Neutrophil (primary cell): ENCODE measurements around the gene SLC66A1.

Experiments
- H3K27ac ChIP-seq: fragments of 200-600 bp; sonication (generic); 2 replicates; pipeline ENCODE4 v1.5.1; 2016; ENCODE audit warnings: mild to moderate bottlenecking, moderate library complexity
- H3K27me3 ChIP-seq: fragments of 200-600 bp; sonication (generic); 2 replicates; pipeline ENCODE4 v1.6.0; 2016; ENCODE audit warnings: mild to moderate bottlenecking
- H3K36me3 ChIP-seq: fragments of 200-600 bp; sonication (generic); 2 replicates; pipeline ENCODE4 v1.5.1; 2017
- H3K4me1 ChIP-seq, 2 experiments: fragments of 200-600 bp in 1 of 2; sonication (generic) in 1 of 2; 1 replicate in 1 of 2; 2 replicates in 1 of 2; pipeline versions ENCODE4 v1.5.1 to v1.6.1; 2013 to 2016; ENCODE audit warnings: low read depth in 1 of 2, low read length in 1 of 2, mild to moderate bottlenecking in 1 of 2, moderate library complexity in 1 of 2; ENCODE audit not compliant: control insufficient read depth in 1 of 2, insufficient read depth in 1 of 2
- H3K4me3 ChIP-seq, 2 experiments: fragments of 200-600 bp in 1 of 2; sonication (generic) in 1 of 2; 1 replicate in 1 of 2; 2 replicates in 1 of 2; pipeline ENCODE4 v1.5.1; 2013 to 2016; ENCODE audit warnings: low read depth in 1 of 2, low read length in 1 of 2, mild to moderate bottlenecking in 1 of 2, moderate library complexity in 1 of 2
- H3K9me3 ChIP-seq: fragments of 200-600 bp; sonication (generic); 2 replicates; pipeline ENCODE4 v1.5.1; 2016
- CTCF ChIP-seq: fragments of 200-600 bp; sonication (generic); IDR thresholded peaks from 2 replicates; pipeline ENCODE4 v1.5.1; 2016; ENCODE audit warnings: antibody characterized with exemption

SLC66A1 gene

DNA sequence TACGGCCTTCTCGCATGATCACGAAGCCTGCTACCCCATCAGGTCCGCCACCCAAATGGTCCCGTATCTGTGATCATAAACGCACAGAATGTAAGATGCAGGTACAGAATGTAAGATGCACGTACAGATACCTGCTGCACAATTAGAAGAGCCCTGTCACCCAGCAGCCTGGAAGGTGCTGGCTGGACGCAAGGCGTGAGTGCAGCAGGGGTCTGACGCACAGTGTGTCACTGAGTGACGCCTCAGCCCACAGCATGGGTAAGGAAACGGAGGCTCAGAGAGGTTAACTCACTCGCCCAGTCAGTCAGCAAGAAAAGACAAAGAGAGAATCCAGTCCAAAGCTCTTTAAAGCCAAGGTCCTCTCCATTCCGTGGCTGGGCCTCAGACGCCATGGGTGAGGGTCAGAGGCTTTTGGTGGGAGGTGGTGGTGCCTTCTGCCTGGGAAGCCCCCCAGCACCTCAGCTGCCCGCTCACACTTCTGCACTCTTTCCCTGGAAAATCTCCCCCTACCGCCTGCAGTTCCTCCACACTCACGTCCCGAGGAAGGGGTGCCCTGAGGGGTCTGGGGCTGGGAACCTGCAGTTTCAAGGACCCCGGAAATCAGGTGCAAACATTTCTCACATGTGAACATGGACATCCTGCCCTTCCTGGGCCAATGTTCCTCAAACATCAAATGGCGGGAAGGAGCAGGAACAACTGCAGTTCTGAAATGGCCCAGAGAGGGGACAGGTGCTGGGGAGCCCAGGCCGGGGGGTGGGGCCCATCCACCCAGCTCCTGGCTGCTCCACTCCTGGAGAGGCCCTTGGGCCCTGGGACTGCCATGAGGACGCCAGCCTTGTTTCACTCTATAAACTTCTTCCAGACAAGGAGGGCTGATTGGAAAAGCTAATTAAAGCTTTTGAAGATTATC, 59.4 kb downstream of the SLC66A1 start:
- peaks cover 47 to 49% of the 10 kb centered on the region in 2 experiments for H3K4me1 ChIP-seq
- H3K4me3 ChIP-seq = no peak overlapping the region
- H3K27me3 ChIP-seq = no peaks in the 10 kb centered on the region
- peak overlapping the region; percentile 76 for H3K27ac ChIP-seq
- H3K9me3 ChIP-seq = no peaks in the 10 kb centered on the region
- H3K36me3 ChIP-seq = peaks cover 41% of the 10 kb centered on the region
- TF ChIP-seq CTCF = no peak

GRCh38 chr1:19372136-19372514, 60.0 kb downstream of the SLC66A1 start:
- Histone ChIP-seq H3K9me3 (no peaks in the 10 kb centered on the region), H3K27me3 (no peaks in the 10 kb centered on the region), H3K4me3 (no peak overlapping the region), H3K27ac (peak overlapping the region; percentile 76), H3K4me1 (peaks cover 47 to 49% of the 10 kb centered on the region in 2 experiments), H3K36me3 (peaks cover 48% of the 10 kb centered on the region)
- TF ChIP-seq CTCF = no peak

DNA sequence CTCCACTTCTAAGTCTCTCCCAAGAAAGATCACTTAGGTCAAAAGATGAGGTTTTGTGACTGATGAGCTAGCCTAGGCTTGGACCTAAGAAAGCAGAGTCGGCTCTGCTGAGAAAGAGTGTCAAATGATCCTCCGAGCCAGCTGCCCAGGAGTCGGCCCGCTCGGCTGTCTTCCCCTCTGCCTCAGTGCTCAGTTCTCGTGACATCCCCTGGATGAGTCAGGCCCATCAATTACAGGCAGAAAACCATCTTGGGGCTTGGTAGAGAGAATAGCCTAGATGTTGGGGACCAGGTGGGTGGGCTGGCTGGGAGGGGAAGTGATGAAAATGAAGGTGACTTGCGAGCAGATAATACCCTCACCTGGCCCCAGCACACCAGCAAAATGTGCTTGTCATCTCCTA, 60.5 kb downstream of the SLC66A1 start:
- Histone ChIP-seq H3K4me1 (peaks cover 47 to 49% of the 10 kb centered on the region in 2 experiments), H3K36me3 (peaks cover 52% of the 10 kb centered on the region)

DNA sequence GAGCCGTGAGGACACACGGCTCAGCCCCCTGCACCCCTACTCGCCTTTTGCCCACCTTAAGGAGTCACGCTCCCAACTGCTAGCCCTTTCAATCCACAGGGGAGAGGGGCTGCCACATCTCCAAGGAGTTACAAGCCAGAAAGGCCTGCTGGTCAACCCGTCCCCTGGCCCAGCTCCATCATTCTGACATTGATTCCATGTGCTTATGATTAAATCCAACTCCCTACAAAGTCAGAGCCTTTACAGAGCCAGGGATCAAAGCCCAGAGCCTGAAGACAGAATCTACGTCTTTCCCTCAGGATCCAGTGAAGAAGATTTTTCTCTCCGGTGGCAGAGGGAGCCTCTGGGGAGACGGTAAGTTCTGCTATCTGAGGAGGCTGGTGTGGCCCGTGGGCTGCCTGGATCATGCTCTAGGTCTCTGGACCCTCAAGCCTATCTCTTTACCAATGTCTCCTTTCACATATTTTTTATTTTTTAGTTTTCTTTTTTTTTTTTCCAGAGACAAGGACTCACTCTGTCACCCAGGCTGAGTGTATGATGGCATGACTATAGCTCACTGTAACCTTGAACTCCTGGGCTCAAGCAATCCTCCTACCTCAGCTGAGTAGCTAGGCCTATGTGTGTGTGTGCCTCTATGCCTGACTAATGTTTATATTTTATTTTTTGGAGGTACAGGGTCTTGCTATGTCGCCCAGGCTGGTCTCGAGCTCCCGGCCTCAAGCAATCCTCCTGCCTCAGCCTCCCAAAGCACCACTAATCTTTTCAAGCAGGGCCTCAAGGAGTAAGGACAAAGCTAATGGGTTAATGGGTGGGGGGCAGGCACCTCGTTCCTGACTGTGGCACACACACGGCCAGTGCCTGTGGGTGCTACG, 61.3 kb downstream of the SLC66A1 start:
- Histone ChIP-seq H3K9me3 (no peaks in the 10 kb centered on the region), H3K27ac (peak overlapping the region; percentile 76), H3K27me3 (no peaks in the 10 kb centered on the region), H3K36me3 (peaks cover 61% of the 10 kb centered on the region), H3K4me1 (peaks cover 47 to 49% of the 10 kb centered on the region in 2 experiments), H3K4me3 (no peak overlapping the region)
- TF ChIP-seq CTCF = no peak

More for the DNA sequence above, 60.5 kb downstream of the SLC66A1 start:
- Histone ChIP-seq H3K27me3 (no peaks in the 10 kb centered on the region), H3K27ac (peak overlapping the region; percentile 76), H3K4me3 (no peak overlapping the region), H3K9me3 (no peaks in the 10 kb centered on the region)
- TF ChIP-seq CTCF = no peak

DNA sequence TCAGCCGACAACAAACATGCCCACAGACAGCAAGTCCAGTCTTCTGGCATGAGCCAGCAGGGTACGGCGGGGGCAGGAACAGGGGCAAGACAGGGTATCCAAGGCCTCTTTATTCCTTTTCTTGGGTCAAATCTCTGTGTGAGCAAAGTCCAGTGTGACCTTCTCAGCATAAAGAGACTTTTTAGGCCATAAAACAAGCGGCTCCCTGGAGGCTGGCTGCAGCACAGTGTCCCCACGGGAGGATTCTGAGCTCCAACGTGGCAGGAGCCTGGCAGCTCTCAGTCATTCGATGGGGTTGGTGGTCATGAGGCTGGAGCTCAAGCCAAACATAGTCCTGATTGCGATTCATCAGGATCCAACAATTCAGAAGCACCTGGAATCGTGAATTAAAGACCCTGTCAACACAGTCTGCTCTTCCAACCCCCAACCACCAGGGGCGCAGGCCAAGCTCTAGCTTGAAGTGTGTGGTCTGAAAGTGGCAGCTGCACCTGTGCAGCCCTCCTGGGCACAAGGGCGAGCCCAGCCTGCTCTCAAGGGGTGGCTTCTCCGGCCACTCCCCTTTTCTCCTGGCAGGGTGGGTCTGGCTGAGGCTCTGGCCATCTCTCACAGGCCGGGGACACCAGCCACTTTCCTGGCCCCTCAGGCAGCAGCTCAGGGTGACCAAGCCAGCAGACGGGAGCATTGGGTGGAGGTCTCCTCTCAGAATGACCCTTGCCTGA, 62.1 kb downstream of the SLC66A1 start:
- TF ChIP-seq CTCF = no peak
- Histone ChIP-seq H3K4me1 (peaks cover 41% of the 10 kb centered on the region in 2 experiments), H3K4me3 (no peak overlapping the region), H3K9me3 (no peaks in the 10 kb centered on the region), H3K36me3 (peaks cover 67% of the 10 kb centered on the region), H3K27ac (no peak overlapping the region), H3K27me3 (no peaks in the 10 kb centered on the region)
